HUES48 (cell line): ENCODE data around the gene PODNL1.

Source experiments
- H3K27ac ChIP-seq: one replicate; pipeline ENCODE4 v1.7.0; 2013; ENCODE audit warnings: low read depth, low read length, inconsistent platforms
- H3K27me3 ChIP-seq: 2 replicates; pipeline ENCODE4 v1.6.1; 2013; ENCODE audit warnings: mild to moderate bottlenecking, low read length; ENCODE audit not compliant: control insufficient read depth, insufficient read depth
- H3K36me3 ChIP-seq: 2 replicates; pipeline ENCODE4 v1.6.1; 2013; ENCODE audit warnings: low read length; ENCODE audit not compliant: control insufficient read depth, insufficient read depth
- H3K4me1 ChIP-seq: 2 replicates; pipeline ENCODE4 v1.6.1; 2013; ENCODE audit warnings: mild to moderate bottlenecking, low read length; ENCODE audit not compliant: control insufficient read depth, insufficient read depth
- H3K4me3 ChIP-seq: 2 replicates; pipeline ENCODE4 v1.5.1; 2013; ENCODE audit warnings: mild to moderate bottlenecking, low read depth, low read length
- H3K9ac ChIP-seq: 2 replicates; pipeline ENCODE4 v1.6.1; 2013; ENCODE audit warnings: mild to moderate bottlenecking, low read depth, low read length, moderate library complexity
- H3K9me3 ChIP-seq: 2 replicates; pipeline ENCODE4 v1.6.1; 2013; ENCODE audit warnings: low read length; ENCODE audit not compliant: control insufficient read depth, insufficient read depth

PODNL1 gene

DNA sequence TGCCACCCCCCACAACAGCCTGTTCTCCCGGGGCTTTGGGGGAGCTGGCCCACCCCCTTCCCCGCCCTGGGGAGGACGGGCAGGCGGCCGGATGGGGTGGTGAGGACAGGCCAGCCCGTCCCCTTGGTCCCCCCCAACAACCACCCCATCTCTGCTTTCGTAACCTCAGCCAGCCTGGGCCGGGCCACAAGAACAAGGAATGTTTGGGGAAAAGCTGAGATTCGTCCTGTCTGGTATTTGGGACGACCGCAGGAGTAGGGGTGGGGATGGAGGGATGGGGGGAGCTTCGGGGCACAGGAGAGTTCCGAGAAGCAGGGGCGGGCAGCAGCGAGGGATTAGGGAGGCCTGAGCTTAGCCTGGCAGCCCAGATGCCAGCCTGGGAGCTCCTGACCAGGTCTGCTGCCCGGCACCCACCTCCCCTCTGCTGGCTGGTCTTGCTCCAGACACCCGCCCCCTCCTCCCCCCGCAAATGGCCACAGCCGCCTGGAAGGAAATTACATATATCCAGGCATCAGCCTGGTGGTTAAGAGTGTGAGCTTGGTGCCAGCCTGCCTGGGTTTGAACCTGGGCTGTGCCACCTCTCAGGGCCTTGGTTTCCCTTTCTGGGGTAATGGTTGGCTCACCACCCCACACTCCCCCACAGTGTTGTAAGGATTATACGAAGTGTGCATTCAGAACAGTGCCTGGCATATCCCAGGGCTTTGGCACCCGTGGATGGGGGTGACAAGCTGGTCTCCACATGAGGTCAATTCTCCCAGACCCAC lies at the start of gene PODNL1:
PODNL1 (minus strand) TSS at position 117 of the 764 bp plus-strand sequence. CDS start 236 bp downstream, outside the sequence.
- Histone ChIP-seq H3K27me3 (no peaks in the 10 kb centered on the region), H3K9me3 (no peaks in the 10 kb centered on the region), H3K4me3 (no peak within 1 kb of the TSS), H3K27ac (no peak within 1 kb of the TSS), H3K4me1 (peaks cover 8% of the 10 kb centered on the region; the same call in 1 of the 2 replicates), H3K36me3 (no peaks in the 10 kb centered on the region), H3K9ac (no peak within 1 kb of the TSS)

- peaks cover 7% of the 10 kb centered on the region for H3K36me3 ChIP-seq
- H3K4me1 ChIP-seq = peaks cover 29% of the 10 kb centered on the region
- H3K4me3 ChIP-seq = no peak overlapping the region
- H3K9me3 ChIP-seq = no peaks in the 10 kb centered on the region
- H3K27me3 ChIP-seq = no peaks in the 10 kb centered on the region
- H3K27ac ChIP-seq = peak overlapping the region; percentile 81
- no peak overlapping the region for H3K9ac ChIP-seq
Observed at GRCh38 chr19:13987101-13987890, 49.1 kb upstream of the PODNL1 start.

DNA sequence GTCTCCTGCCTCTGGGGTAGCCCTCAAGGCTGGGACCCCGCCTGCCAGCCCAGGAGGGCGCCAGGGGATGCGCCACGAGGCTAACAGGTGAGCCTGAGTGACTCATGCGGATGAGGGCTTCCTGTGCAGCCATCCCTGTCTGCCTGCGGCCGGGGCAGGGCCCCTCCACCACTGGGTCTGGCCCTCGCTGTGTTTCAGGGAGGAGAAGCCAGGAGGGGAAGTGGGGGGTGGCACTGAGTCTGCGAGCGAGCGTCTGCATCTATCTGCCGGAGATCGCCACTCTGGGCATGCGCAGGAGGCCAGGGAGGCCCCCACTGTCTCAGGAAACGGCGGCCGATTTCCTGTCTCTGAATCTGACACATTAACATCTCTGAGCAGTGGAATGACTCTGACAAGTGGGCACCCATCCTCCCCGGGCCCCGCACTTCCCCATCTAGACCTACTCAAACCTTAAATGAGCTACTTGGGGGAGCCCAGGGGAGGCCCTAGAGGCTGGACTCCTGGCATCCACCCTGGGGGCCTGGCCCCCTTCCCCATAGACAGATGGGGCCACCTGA lies 48.2 kb upstream of the PODNL1 start:
- Histone ChIP-seq H3K9ac (peak overlapping the region; percentile 61), H3K4me3 (no peak overlapping the region), H3K27ac (peak overlapping the region; percentile 81), H3K36me3 (0 out of 2 replicates have a peak, but pooled peaks cover 5% of the 10 kb centered on the region), H3K4me1 (peaks cover 29% of the 10 kb centered on the region), H3K9me3 (no peaks in the 10 kb centered on the region), H3K27me3 (no peaks in the 10 kb centered on the region)

DNA sequence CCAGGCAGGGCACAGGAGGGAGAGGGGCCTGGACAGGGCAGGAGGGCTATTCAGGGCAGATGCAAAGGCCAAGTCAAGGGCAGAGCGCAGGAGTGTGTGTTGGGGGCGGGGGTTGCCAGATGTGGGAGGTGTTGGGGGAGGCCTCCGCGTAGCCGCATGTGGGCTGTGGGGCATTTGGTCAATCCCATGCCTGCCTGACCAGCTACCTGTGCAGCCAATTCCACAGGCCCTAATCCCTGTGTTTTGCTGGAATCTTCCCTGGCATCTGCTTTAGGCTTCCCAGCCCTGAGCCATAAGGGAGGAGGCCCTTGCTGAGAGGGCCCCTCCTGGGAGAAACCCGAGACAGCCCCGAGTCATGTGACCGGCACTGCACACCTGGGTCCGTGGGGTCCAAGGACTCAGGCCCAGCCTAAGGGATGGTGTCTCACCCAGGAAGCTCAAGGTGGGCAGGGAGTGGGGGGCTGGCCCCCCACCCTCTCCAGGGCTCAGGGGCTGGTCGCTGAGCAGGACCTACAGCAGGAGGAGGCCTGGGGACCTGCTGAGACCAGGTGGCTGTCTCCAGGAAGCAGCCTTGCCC lies 47.6 kb upstream of the PODNL1 start:
- H3K9me3 ChIP-seq = no peaks in the 10 kb centered on the region
- no peak overlapping the region for H3K4me3 ChIP-seq
- peaks cover 29% of the 10 kb centered on the region for H3K4me1 ChIP-seq
- peak overlapping the region; percentile 61 for H3K9ac ChIP-seq
- H3K27me3 ChIP-seq = no peaks in the 10 kb centered on the region
- H3K36me3 ChIP-seq = 0 out of 2 replicates have a peak, but pooled peaks cover 5% of the 10 kb centered on the region
- H3K27ac ChIP-seq = peak overlapping the region; percentile 81

- peaks cover 29% of the 10 kb centered on the region for H3K4me1 ChIP-seq
- no peaks in the 10 kb centered on the region for H3K27me3 ChIP-seq
- 0 out of 2 replicates have a peak, but pooled peaks cover 5% of the 10 kb centered on the region for H3K36me3 ChIP-seq
- H3K4me3 ChIP-seq = no peak overlapping the region
- H3K9ac ChIP-seq = no peak overlapping the region
- no peak overlapping the region for H3K27ac ChIP-seq
- no peaks in the 10 kb centered on the region for H3K9me3 ChIP-seq
Observed at GRCh38 chr19:13984875-13985741, 46.9 kb upstream of the PODNL1 start.

GRCh38 chr19:13984186-13984585 lies 46.0 kb upstream of the PODNL1 start:
- Histone ChIP-seq H3K9me3 (no peaks in the 10 kb centered on the region), H3K4me1 (peaks cover 38% of the 10 kb centered on the region), H3K36me3 (0 out of 2 replicates have a peak, but pooled peaks cover 5% of the 10 kb centered on the region), H3K9ac (no peak overlapping the region), H3K4me3 (no peak overlapping the region), H3K27me3 (no peaks in the 10 kb centered on the region), H3K27ac (no peak overlapping the region)

DNA sequence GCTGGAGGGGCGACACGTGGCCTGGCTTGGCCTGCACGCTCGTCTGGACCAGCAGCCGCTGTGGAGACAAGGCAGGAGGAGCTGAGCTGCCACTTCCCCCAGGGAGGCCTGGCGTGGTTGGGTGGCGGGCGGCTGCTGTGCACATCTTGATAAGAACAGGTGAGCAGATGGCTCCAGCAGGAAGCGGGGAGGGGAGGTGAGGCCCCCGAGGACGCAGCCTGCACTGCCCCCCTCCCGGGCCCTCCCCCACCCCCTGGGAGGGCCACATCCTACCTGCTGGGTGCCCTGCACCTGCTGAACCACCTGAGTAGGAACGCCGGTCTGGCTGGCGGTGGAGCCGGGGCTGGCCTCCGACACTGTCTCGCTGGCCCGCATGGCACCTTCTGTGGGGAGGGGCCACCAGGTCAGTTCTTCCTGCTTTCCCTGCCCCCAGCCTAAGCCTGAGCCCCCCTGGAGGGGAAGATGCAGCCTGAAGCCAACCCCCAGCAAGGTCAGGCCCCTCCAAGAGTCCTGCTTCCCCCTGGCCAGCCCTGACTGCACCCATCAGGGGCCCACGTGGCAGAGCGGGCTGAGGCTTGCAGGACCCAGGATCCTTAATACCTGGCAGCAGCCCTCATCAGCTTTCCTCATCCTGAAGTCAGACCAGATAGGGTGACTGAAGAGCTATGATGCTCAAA lies 45.1 kb upstream of the PODNL1 start:
- Histone ChIP-seq H3K4me3 (no peak overlapping the region), H3K4me1 (peaks cover 39% of the 10 kb centered on the region), H3K9me3 (no peaks in the 10 kb centered on the region), H3K27ac (no peak overlapping the region), H3K9ac (no peak overlapping the region), H3K36me3 (0 out of 2 replicates have a peak, but pooled peaks cover 5% of the 10 kb centered on the region), H3K27me3 (no peaks in the 10 kb centered on the region)

DNA sequence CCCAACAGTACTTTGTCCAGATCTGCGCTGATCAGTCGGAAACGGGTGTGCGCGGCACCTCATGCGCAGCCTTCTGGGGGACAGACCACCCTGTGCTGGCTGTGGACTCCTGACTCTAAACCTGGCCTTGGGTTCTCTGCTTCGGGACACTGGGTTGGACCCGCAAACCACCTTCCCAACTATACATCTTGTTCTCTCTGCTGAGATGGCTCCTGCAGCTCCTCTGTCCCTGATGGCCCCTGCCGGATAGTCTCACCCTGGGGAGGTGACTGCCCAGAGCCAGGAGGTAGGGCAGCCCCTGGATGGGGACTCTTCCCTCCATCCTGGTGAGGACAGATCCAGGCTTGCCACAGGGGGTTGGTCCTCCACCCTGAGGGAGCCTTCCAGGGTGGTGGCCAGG lies 44.6 kb upstream of the PODNL1 start:
- Histone ChIP-seq H3K27ac (no peak overlapping the region), H3K9me3 (no peaks in the 10 kb centered on the region), H3K4me1 (peaks cover 43% of the 10 kb centered on the region), H3K27me3 (no peaks in the 10 kb centered on the region), H3K36me3 (0 out of 2 replicates have a peak, but pooled peaks cover 5% of the 10 kb centered on the region), H3K4me3 (no peak overlapping the region), H3K9ac (no peak overlapping the region)

GRCh38 chr19:13981988-13982501 lies 43.8 kb upstream of the PODNL1 start:
- H3K27ac ChIP-seq = no peak overlapping the region
- no peak overlapping the region for H3K9ac ChIP-seq
- H3K4me3 ChIP-seq = no peak overlapping the region
- H3K36me3 ChIP-seq = 0 out of 2 replicates have a peak, but pooled peaks cover 5% of the 10 kb centered on the region
- no peaks in the 10 kb centered on the region for H3K27me3 ChIP-seq
- peaks cover 36% of the 10 kb centered on the region for H3K4me1 ChIP-seq
- no peaks in the 10 kb centered on the region for H3K9me3 ChIP-seq
